Heart left ventricle (tissue), 16 donors: ENCODE measurements around the gene SRSF8. TPM values are rescaled to one million over a fixed set of nuclear protein-coding genes. Genes with fewer than 3 reads are reported as not detected.

ENCODE experiments used
- ATAC-seq, 4 donors: fragments of 200-7000 bp; cut with Tn5 transposase; one replicate each; pipeline ENCODE4 v1.9.1; 2020 to 2022; ENCODE audit warnings: moderate library complexity in 4 of 4, mild to moderate bottlenecking in 3 of 4, moderate number of reproducible peaks in 1 of 4
- DNase-seq, 5 donors: peaks; one replicate each; pipeline ENCODE4 v3.0.0-alpha.2; 2020
- H3K27ac ChIP-seq, 12 donors: fragments of 200-600 bp; sonication (generic) in 4 of 12; one replicate each; pipeline versions ENCODE4 v1.5.0 to v1.8.0; 2016 to 2022; ENCODE audit warnings: mild to moderate bottlenecking in 2 of 12
- H3K27me3 ChIP-seq, 9 donors: fragments of 200-600 bp; sonication (generic) in 2 of 9; one replicate each; pipeline versions ENCODE4 v1.5.1 to v1.8.0; 2016 to 2022; ENCODE audit warnings: mild to moderate bottlenecking in 3 of 9
- H3K36me3 ChIP-seq, 9 donors: fragments of 200-600 bp; sonication (generic) in 2 of 9; one replicate each; pipeline versions ENCODE4 v1.5.0 to v1.8.0; 2018 to 2022; ENCODE audit warnings: mild to moderate bottlenecking in 2 of 9
- H3K4me1 ChIP-seq, 12 donors: fragments of 200-600 bp; sonication (generic) in 4 of 12; one replicate each; pipeline versions ENCODE4 v1.5.0 to v1.8.0; 2016 to 2022; ENCODE audit warnings: mild to moderate bottlenecking in 3 of 12
- H3K4me3 ChIP-seq, 12 donors: fragments of 200-600 bp; sonication (generic) in 4 of 12; one replicate each; pipeline versions ENCODE4 v1.5.0 to v1.8.0; 2017 to 2022; ENCODE audit warnings: mild to moderate bottlenecking in 9 of 12, moderate library complexity in 4 of 12
- H3K9me3 ChIP-seq, 12 donors: fragments of 200-600 bp; sonication (generic) in 4 of 12; one replicate each; pipeline versions ENCODE4 v1.5.0 to v1.8.0; 2016 to 2022; ENCODE audit warnings: mild to moderate bottlenecking in 1 of 12
- CTCF ChIP-seq, 12 donors: fragments of 200-600 bp; sonication (generic) in 4 of 12; IDR thresholded peaks; one replicate each; pipeline versions ENCODE4 v1.5.0 to v1.8.0; 2018 to 2022; ENCODE audit warnings: antibody characterized with exemption in 12 of 12, mild to moderate bottlenecking in 5 of 12
- POLR2A ChIP-seq, 2 donors: fragments of 450-650 bp; IDR thresholded peaks; one replicate each; pipeline ENCODE4 v1.6.1; 2017; ENCODE audit warnings: antibody characterized with exemption in 2 of 2, mild to moderate bottlenecking in 2 of 2, moderate library complexity in 2 of 2
- WGBS, 4 donors: extraction: QIAGEN DNeasy Blood & Tissue Kit in 2 of 4; methylation state at CpG; one replicate each; pipeline versions ENCODE4 v1.1.5 to v1.1.7; 2013 to 2018; 5-methylcytosine and 5-hydroxymethylcytosine counted together
- intact Hi-C, 10 donors: fragments of 100-400 bp; cut with DNase I; formaldehyde crosslinking; loops; one replicate each; pipeline versions ENCODE4 v1.11.1 to v1.14.2; 2022
- polyA plus RNA-seq, 2 donors: library from polyadenylated mRNA; stranded (reverse); fragments of 200-250 nt; gene quantifications; one replicate each; pipeline ENCODE4 v1.2.3, GENCODE V29; 2013
- total RNA-seq, 9 donors: library from RNA; depleted of rRNA in 2 of 9; stranded (reverse); fragments of >200 nt in 2 of 9; fragmentation: NEBNext Ultra II Directional in 3 of 9; extraction: Animal tissue kit (Norgen Biotek cat#: 25700) in 3 of 9; gene quantifications; one replicate each; pipeline versions ENCODE4 v1.1.0 to v1.2.4, GENCODE V29; 2016 to 2023
- donor health status: ischemic (EF 13 %, LVEDD 7.1; RV severe dilation, severe dysfunction).
- donor health status: healthy with polysubstance abuse.
- donor health status: DM: no; HTN: yes; CAD: no.
- donor health status: DM: no; HTN: no; CAD: no.
- donor health status: ischemic (EF 25% LVEDD 6.9; RV normal size, moderate dysfunction).
- donor health status: ischemic (EF 25% LVEDD 5.7; RV mildly dilated, moderate dysfunction).
- donor health status: healthy.
- donor health status: DM: yes; HTN: yes; CAD: no.
- donor health status: ischemic (EF 35%, LVEDD 5.7; RV mildly dilated, moderate dysfunction).
- donor health status: nonischemic (EF 11% LVEDD 7.7; RV severe dilation, severe dysfunction).
- donor health status: DM: yes; HTN: yes; CAD: no.
- donor health status: PGD.
- donor health status: ischemic (EF 29% LVEDD 5.4; RV normal size, mild dysfunction).
- donor health status: nonischemic (EF 23%, LVEDD 6.1; RV moderate dilation, normal function).

Gene SRSF8
- total and polyA plus RNA-seq, 11 donors = 20.0 to 26.5 (median 22.7) TPM

- WGBS, 4 donors = 79 to 95% (median 94%) methylated on average over 1 of the region's 1 CpG
- Histone ChIP-seq H3K27me3 (no peaks in the 10 kb centered on the region), H3K4me1 (peaks cover 0 to 4% (median 0%) of the 10 kb centered on the region in 12 donors), H3K36me3 (no peaks in the 10 kb centered on the region), H3K9me3 (peaks cover 0 to 16% (median 0%) of the 10 kb centered on the region in 12 donors), H3K4me3 (no peak overlapping the region), H3K27ac (no peak overlapping the region)
- TF ChIP-seq CTCF (IDR thresholded peaks at IDR 0.05) = no peak
- TF ChIP-seq POLR2A (IDR thresholded peaks at IDR 0.05) = no peak
- ATAC-seq (no peak), DNase-seq (no peak)
- intact Hi-C loops = no loop called here
These were observed 48.9 kb downstream of the SRSF8 start for GRCh38 chr11:95115597-95115996.

GRCh38 chr11:95119361-95120060 lies 52.8 kb downstream of the SRSF8 start:
- 92 to 98% (median 95%) methylated on average over 2 of the region's 2 CpGs for WGBS, 4 donors
- no peak for TF ChIP-seq POLR2A (IDR thresholded peaks at IDR 0.05)
- no peak for TF ChIP-seq CTCF (IDR thresholded peaks at IDR 0.05)
- Histone ChIP-seq H3K27me3 (no peaks in the 10 kb centered on the region), H3K4me1 (peaks cover 0 to 19% (median 4%) of the 10 kb centered on the region in 12 donors), H3K27ac (no peak overlapping the region), H3K36me3 (no peaks in the 10 kb centered on the region), H3K4me3 (no peak overlapping the region), H3K9me3 (peaks cover 0 to 16% (median 0%) of the 10 kb centered on the region in 12 donors)
- no peak for ATAC-seq
- DNase-seq = no peak
- intact Hi-C loops = no loop called here

Other genes starting within 250 kb of the SRSF8 start
- gene CWC15, start 93.4 kb upstream of the SRSF8 start, total RNA-seq = 10 to 100 TPM; 54.4 to 81.8 (median 62.6) TPM
- 100 to 1,000 TPM in 1 of 2 donors, 10 to 100 TPM in 1; 71.4 to 118 TPM for gene CWC15, start 93.4 kb upstream of the SRSF8 start, polyA plus RNA-seq
- 1 to 10 TPM in 3 of 9 donors, under 1 TPM in 5, not detected in 1; 0.65 to 1.3 (median 0.95) TPM for gene KDM4D, start 93.2 kb upstream of the SRSF8 start, total RNA-seq
- under 1 TPM; 0.19 to 0.85 TPM for gene KDM4D, start 93.2 kb upstream of the SRSF8 start, polyA plus RNA-seq
- gene KDM4E, start 41.7 kb upstream of the SRSF8 start, total RNA-seq = not detected
- not detected for gene KDM4E, start 41.7 kb upstream of the SRSF8 start, polyA plus RNA-seq
- not detected for gene KDM4F, start 17.5 kb upstream of the SRSF8 start, total RNA-seq
- not detected for gene KDM4F, start 17.5 kb upstream of the SRSF8 start, polyA plus RNA-seq
- gene ENDOD1, start 22.9 kb downstream of the SRSF8 start, total RNA-seq = 10 to 100 TPM in 8 of 9 donors, 1 to 10 TPM in 1; 9.7 to 28.5 (median 12.9) TPM
- gene ENDOD1, start 22.9 kb downstream of the SRSF8 start, polyA plus RNA-seq = 10 to 100 TPM in 1 of 2 donors, 1 to 10 TPM in 1; 4.0 to 11.6 TPM
- 10 to 100 TPM in 4 of 9 donors, 1 to 10 TPM in 5; 3.1 to 26.5 (median 5.8) TPM for gene SESN3, start 164.3 kb downstream of the SRSF8 start, total RNA-seq
- 1 to 10 TPM; 1.0 to 1.2 TPM for gene SESN3, start 164.3 kb downstream of the SRSF8 start, polyA plus RNA-seq